H9 (cell line): ENCODE measurements around the gene R3HDM1. TPM values are rescaled to one million over a fixed set of nuclear protein-coding genes. Genes with fewer than 3 reads are reported as not detected.

ENCODE experiments used
- DNase-seq: peaks from one replicate; pipeline ENCODE4 v3.0.0-alpha.2; 2017
- H2AFZ ChIP-seq: one replicate; pipeline ENCODE4 v1.6.1; 2013; ENCODE audit warnings: mild to moderate bottlenecking, low read length, control low read depth, moderate library complexity
- H2AK5ac ChIP-seq: 2 replicates; pipeline ENCODE4 v1.6.1; 2013; ENCODE audit warnings: low read length, control low read depth, mixed read lengths; ENCODE audit not compliant: insufficient read length
- H2BK120ac ChIP-seq: one replicate; pipeline ENCODE4 v1.6.1; 2013; ENCODE audit warnings: low read depth, mild to moderate bottlenecking, low read length, control low read depth, inconsistent platforms; ENCODE audit not compliant: poor library complexity, severe bottlenecking
- H2BK12ac ChIP-seq: 2 replicates; pipeline ENCODE4 v1.6.1; 2013; ENCODE audit warnings: low read length, control low read depth, mixed read lengths, low read depth; ENCODE audit not compliant: insufficient read length
- H2BK15ac ChIP-seq: 2 replicates; pipeline ENCODE4 v1.6.1; 2013; ENCODE audit warnings: low read depth, low read length, control low read depth
- H2BK20ac ChIP-seq: one replicate; pipeline ENCODE4 v1.6.1; 2013; ENCODE audit warnings: low read depth, mild to moderate bottlenecking, low read length, control low read depth, inconsistent platforms; ENCODE audit not compliant: poor library complexity, severe bottlenecking
- H2BK5ac ChIP-seq: 2 replicates; pipeline ENCODE4 v1.6.1; 2013; ENCODE audit warnings: low read length, control low read depth, mixed read lengths; ENCODE audit not compliant: insufficient read length
- H3K14ac ChIP-seq: 2 replicates; pipeline ENCODE4 v1.6.1; 2013; ENCODE audit warnings: low read length, control low read depth; ENCODE audit not compliant: insufficient read depth
- H3K18ac ChIP-seq: 2 replicates; pipeline ENCODE4 v1.6.1; 2013; ENCODE audit warnings: low read depth, mild to moderate bottlenecking, mixed read lengths, low read length, control low read depth; ENCODE audit not compliant: insufficient read length
- H3K23ac ChIP-seq: 2 replicates; pipeline ENCODE4 v1.6.1; 2013; ENCODE audit warnings: low read length, control low read depth, mixed read lengths, low read depth; ENCODE audit not compliant: insufficient read length
- H3K23me2 ChIP-seq: 2 replicates; pipeline ENCODE4 v1.6.1; 2013; ENCODE audit warnings: low read depth, mild to moderate bottlenecking, mixed read lengths, low read length, control low read depth; ENCODE audit not compliant: insufficient read length, poor library complexity, severe bottlenecking
- H3K27ac ChIP-seq: 2 replicates; pipeline ENCODE4 v1.5.1; 2013; ENCODE audit warnings: low read length, control low read depth, mixed read lengths, low read depth; ENCODE audit not compliant: insufficient read length
- H3K27me3 ChIP-seq: 2 replicates; pipeline ENCODE4 v1.6.1; 2013; ENCODE audit warnings: low read length, control low read depth, inconsistent platforms; ENCODE audit not compliant: insufficient read depth
- H3K4ac ChIP-seq: 2 replicates; pipeline ENCODE4 v1.6.1; 2013; ENCODE audit warnings: low read depth, mild to moderate bottlenecking, control low read depth, inconsistent platforms, low read length, moderate library complexity
- H3K4me1 ChIP-seq: 2 replicates; pipeline ENCODE4 v1.6.1; 2013; ENCODE audit warnings: low read length, control low read depth, inconsistent platforms; ENCODE audit not compliant: insufficient read depth
- H3K4me2 ChIP-seq: 2 replicates; pipeline ENCODE4 v1.6.1; 2013; ENCODE audit warnings: low read length, control low read depth, mixed read lengths; ENCODE audit not compliant: insufficient read length, insufficient read depth
- H3K56ac ChIP-seq: 2 replicates; pipeline ENCODE4 v1.6.1; 2013; ENCODE audit warnings: low read depth, mild to moderate bottlenecking, mixed read lengths, low read length, control low read depth; ENCODE audit not compliant: insufficient read length
- H3K79me1 ChIP-seq: 2 replicates; pipeline ENCODE4 v1.6.1; 2013; ENCODE audit warnings: low read depth, mild to moderate bottlenecking, moderate library complexity, low read length, control low read depth, inconsistent platforms; ENCODE audit not compliant: insufficient read depth, poor library complexity, severe bottlenecking
- H3K79me2 ChIP-seq: 2 replicates; pipeline ENCODE4 v1.6.1; 2013; ENCODE audit warnings: low read length, control low read depth, inconsistent platforms; ENCODE audit not compliant: insufficient read depth
- H3K9ac ChIP-seq: 2 replicates; pipeline ENCODE4 v1.6.1; 2013; ENCODE audit warnings: low read length, control low read depth, mixed read lengths; ENCODE audit not compliant: insufficient read length; ENCODE audit errors: extremely low read depth
- H3K9me3 ChIP-seq: one replicate; pipeline ENCODE4 v1.6.1; 2013; ENCODE audit warnings: low read depth, low read length, inconsistent platforms; ENCODE audit not compliant: control insufficient read depth
- H3T11ph ChIP-seq: one replicate; pipeline ENCODE4 v1.6.1; 2013; ENCODE audit warnings: mild to moderate bottlenecking, low read length, control low read depth, inconsistent platforms
- H4K20me1 ChIP-seq: one replicate; pipeline ENCODE4 v1.6.1; 2013; ENCODE audit not compliant: control insufficient read depth, insufficient read length, insufficient read depth
- H4K5ac ChIP-seq: 2 replicates; pipeline ENCODE4 v1.6.1; 2013; ENCODE audit warnings: low read depth, mild to moderate bottlenecking, mixed read lengths, low read length, control low read depth; ENCODE audit not compliant: insufficient read length
- H4K8ac ChIP-seq: replicated peaks from 2 replicates; pipeline ENCODE4 v1.6.1; 2013; ENCODE audit warnings: low read length, control low read depth, mixed read lengths, low read depth; ENCODE audit not compliant: insufficient read length
- H4K91ac ChIP-seq: 2 replicates; pipeline ENCODE4 v1.6.1; 2013; ENCODE audit warnings: low read depth, mild to moderate bottlenecking, moderate library complexity, mixed read lengths, low read length, control low read depth; ENCODE audit not compliant: insufficient read length
- H3K27ac Mint-ChIP-seq, 3 experiments: 2 replicates in 2 of 3; 3 replicates in 1 of 3; pipeline ENCODE4 v1.8.0; 2020 to 2021; ENCODE audit warnings: mixed read lengths in 3 of 3, mild to moderate bottlenecking in 1 of 3, moderate library complexity in 1 of 3
- H3K27me3 Mint-ChIP-seq: 2 replicates; pipeline ENCODE4 v1.8.0; 2021; ENCODE audit warnings: low read depth, mild to moderate bottlenecking, moderate library complexity, mixed read lengths
- H3K36me3 Mint-ChIP-seq, 3 experiments: 2 replicates in 2 of 3; 3 replicates in 1 of 3; pipeline ENCODE4 v1.8.0; 2020 to 2021; ENCODE audit warnings: low read depth in 3 of 3, mixed read lengths in 3 of 3; ENCODE audit not compliant: insufficient read depth in 1 of 3
- H3K4me1 Mint-ChIP-seq, 2 experiments: 2 replicates each; pipeline ENCODE4 v1.8.0; 2020; ENCODE audit warnings: mixed read lengths in 2 of 2
- H3K4me3 Mint-ChIP-seq, 2 experiments: 2 replicates in 1 of 2; 3 replicates in 1 of 2; pipeline ENCODE4 v1.8.0; 2020 to 2021; ENCODE audit warnings: mild to moderate bottlenecking in 2 of 2, mixed read lengths in 2 of 2, moderate library complexity in 1 of 2
- H3K9me3 Mint-ChIP-seq, 2 experiments: 2 replicates in 1 of 2; 3 replicates in 1 of 2; pipeline ENCODE4 v1.8.0; 2020; ENCODE audit warnings: mild to moderate bottlenecking in 2 of 2, mixed read lengths in 2 of 2, moderate library complexity in 1 of 2
- WGBS: extraction: QIAGEN DNeasy Blood & Tissue Kit; methylation state at CpG from one replicate; pipeline ENCODE4 v1.1.7; 2013; ENCODE audit warnings: missing lambda C conversion rate, low lambda C conversion rate, mixed read lengths; ENCODE audit not compliant: insufficient read length; ENCODE audit errors: extremely low coverage; 5-methylcytosine and 5-hydroxymethylcytosine counted together
- total RNA-seq: library from RNA; stranded (reverse); gene quantifications from 2 replicates; pipeline ENCODE4 v1.2.1, GENCODE V29; 2021
- TF ChIP-seq, protein P1 (sequence below): fragments of 200-600 bp; sonication (generic); conservative IDR thresholded peaks from 3 replicates; pipeline ENCODE4 v1.8.0; 2021; ENCODE audit warnings: antibody characterized with exemption, mild to moderate bottlenecking

Gene R3HDM1
- total RNA-seq, 1 experiment from 2014 or later = 58.8 TPM

DNA sequence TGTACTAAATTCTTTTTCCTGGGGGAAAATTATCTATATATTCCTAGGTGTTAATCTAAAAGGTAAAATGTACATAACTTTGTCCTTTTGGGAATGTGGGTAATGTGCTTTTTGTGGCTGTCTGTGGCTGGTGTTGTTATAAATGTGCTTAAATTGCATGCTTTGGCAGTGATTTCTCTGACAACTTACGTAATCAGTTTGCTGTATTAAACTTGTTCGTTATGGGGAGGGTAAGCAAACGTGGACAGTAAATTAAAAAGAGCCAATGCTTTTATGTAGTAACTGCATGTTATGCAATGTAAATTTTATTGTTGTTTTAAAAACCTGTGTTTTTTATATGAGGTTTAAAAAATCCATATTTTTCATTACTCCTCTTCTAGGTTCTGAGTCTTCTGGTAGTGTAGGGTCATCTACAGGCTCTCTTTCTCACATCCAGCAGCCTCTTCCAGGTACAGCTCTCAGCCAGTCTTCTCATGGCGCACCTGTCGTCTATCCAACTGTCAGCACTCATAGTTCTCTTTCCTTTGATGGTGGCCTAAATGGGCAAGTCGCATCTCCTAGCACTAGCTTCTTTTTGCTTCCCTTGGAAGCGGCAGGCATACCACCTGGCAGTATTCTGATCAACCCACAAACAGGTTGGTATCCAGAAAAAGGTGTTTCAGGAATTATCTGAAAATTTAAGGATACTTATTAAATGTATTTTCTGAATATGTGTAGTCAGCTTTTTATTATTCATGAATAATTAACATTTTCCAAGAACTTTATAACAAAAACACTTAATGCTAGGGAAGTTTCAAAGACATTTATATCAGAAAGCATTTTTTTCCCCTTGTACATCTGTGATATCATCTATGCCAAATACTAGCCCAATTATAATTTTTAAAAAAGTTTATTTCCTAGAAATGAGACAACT, 110.1 kb downstream of the R3HDM1 start:
- H3K23ac ChIP-seq = no peak overlapping the region
- no peaks in the 10 kb centered on the region for H3K27me3 ChIP-seq
- H2AK5ac ChIP-seq = no peak overlapping the region
- H2BK5ac ChIP-seq = no peak overlapping the region
- TF ChIP-seq, protein P1, sequence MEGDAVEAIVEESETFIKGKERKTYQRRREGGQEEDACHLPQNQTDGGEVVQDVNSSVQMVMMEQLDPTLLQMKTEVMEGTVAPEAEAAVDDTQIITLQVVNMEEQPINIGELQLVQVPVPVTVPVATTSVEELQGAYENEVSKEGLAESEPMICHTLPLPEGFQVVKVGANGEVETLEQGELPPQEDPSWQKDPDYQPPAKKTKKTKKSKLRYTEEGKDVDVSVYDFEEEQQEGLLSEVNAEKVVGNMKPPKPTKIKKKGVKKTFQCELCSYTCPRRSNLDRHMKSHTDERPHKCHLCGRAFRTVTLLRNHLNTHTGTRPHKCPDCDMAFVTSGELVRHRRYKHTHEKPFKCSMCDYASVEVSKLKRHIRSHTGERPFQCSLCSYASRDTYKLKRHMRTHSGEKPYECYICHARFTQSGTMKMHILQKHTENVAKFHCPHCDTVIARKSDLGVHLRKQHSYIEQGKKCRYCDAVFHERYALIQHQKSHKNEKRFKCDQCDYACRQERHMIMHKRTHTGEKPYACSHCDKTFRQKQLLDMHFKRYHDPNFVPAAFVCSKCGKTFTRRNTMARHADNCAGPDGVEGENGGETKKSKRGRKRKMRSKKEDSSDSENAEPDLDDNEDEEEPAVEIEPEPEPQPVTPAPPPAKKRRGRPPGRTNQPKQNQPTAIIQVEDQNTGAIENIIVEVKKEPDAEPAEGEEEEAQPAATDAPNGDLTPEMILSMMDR = no peak
- no peak overlapping the region for H3K14ac ChIP-seq
- H3K4me1 ChIP-seq = no peaks in the 10 kb centered on the region
- Mint-ChIP-seq H3K4me1 (no peaks in the 10 kb centered on the region), H3K9me3 (no peaks in the 10 kb centered on the region), H3K27ac (no peak overlapping the region; a peak in 2 of 7 replicates), H3K36me3 (peaks cover 18 to 51% (median 36%) of the 10 kb centered on the region in 3 experiments), H3K27me3 (no peaks in the 10 kb centered on the region), H3K4me3 (no peak overlapping the region)
- no peak overlapping the region for H2BK15ac ChIP-seq
- no peak overlapping the region for H4K8ac ChIP-seq
- no peak overlapping the region for H3T11ph ChIP-seq
- H3K9me3 ChIP-seq = no peaks in the 10 kb centered on the region
- no peak overlapping the region for H3K4ac ChIP-seq
- H3K79me1 ChIP-seq = no peaks in the 10 kb centered on the region
- H2BK120ac ChIP-seq = no peak overlapping the region
- no peak overlapping the region for H3K4me2 ChIP-seq
- no peaks in the 10 kb centered on the region for H4K20me1 ChIP-seq
- no peaks in the 10 kb centered on the region for H3K23me2 ChIP-seq
- no peak overlapping the region for H2AFZ ChIP-seq
- DNase-seq = no peak
- no CpG with 5 or more reads among the region's 7 CpGs for WGBS
- no peak overlapping the region for H3K27ac ChIP-seq
- H2BK20ac ChIP-seq = no peak overlapping the region
- H2BK12ac ChIP-seq = no peak overlapping the region
- H3K56ac ChIP-seq = no peak overlapping the region
- no peak overlapping the region for H4K91ac ChIP-seq
- H3K79me2 ChIP-seq = no peaks in the 10 kb centered on the region
- H3K9ac ChIP-seq = no peak overlapping the region
- no peak overlapping the region for H3K18ac ChIP-seq
- H4K5ac ChIP-seq = no peak overlapping the region
